OCI-LY3 (cell line): ENCODE results near the gene CPED1.

Experiments used
- H2AFZ ChIP-seq: fragments of 200-600, 300-600 bp; shearing (Covaris generic); 2 replicates; pipeline ENCODE4 v1.6.0; 2014; ENCODE audit warnings: antibody characterized with exemption, low read depth, low read length
- H3K27ac ChIP-seq: fragments of 200-600, 300-600 bp; sonication (generic); 2 replicates; pipeline ENCODE4 v1.5.1; 2014; ENCODE audit warnings: mild to moderate bottlenecking, low read length, moderate library complexity, mixed read lengths
- H3K27me3 ChIP-seq: fragments of 200-600, 300-600 bp; sonication (generic); 2 replicates; pipeline ENCODE4 v1.6.1; 2014; ENCODE audit warnings: low read depth, low read length, mixed read lengths
- H3K36me3 ChIP-seq: fragments of 200-600, 300-600 bp; sonication (generic); replicated peaks from 2 replicates; pipeline ENCODE3; 2014; ENCODE audit warnings: low read depth, low read length, mixed read lengths
- H3K4me1 ChIP-seq: fragments of 300-600, 200-600 bp; sonication (generic); 2 replicates; pipeline ENCODE4 v1.6.1; 2014; ENCODE audit warnings: low read length, mixed read lengths
- H3K4me2 ChIP-seq: fragments of 200-600, 300-600 bp; sonication (generic); 2 replicates; pipeline ENCODE4 v1.6.1; 2014; ENCODE audit warnings: low read length, mixed read lengths
- H3K4me3 ChIP-seq: fragments of 300-600, 200-600 bp; sonication (generic); 2 replicates; pipeline ENCODE4 v1.5.1; 2014; ENCODE audit warnings: antibody characterized with exemption, mild to moderate bottlenecking, low read length, moderate library complexity
- H3K79me2 ChIP-seq: fragments of 300-600, 200-600 bp; shearing (Covaris generic); 2 replicates; pipeline ENCODE4 v1.6.1; 2014; ENCODE audit warnings: mild to moderate bottlenecking, low read length, mixed read lengths
- H3K9ac ChIP-seq: fragments of 300-600, 200-600 bp; shearing (Covaris generic); 2 replicates; pipeline ENCODE4 v1.6.0; 2014; ENCODE audit warnings: mild to moderate bottlenecking, low read length, moderate library complexity
- H3K9me3 ChIP-seq: fragments of 200-600, 300-600 bp; shearing (Covaris generic); 2 replicates; pipeline ENCODE4 v1.6.1; 2014; ENCODE audit warnings: low read length, mixed read lengths; ENCODE audit not compliant: insufficient read depth
- H4K20me1 ChIP-seq: fragments of 200-600, 300-600 bp; sonication (generic); 2 replicates; pipeline ENCODE4 v1.6.1; 2016; ENCODE audit warnings: low read length, mixed read lengths; ENCODE audit not compliant: insufficient read depth
- CTCF ChIP-seq: fragments of 200-600, 300-600 bp; sonication (generic); IDR thresholded peaks from 2 replicates; pipeline ENCODE4 v1.5.1; 2014; ENCODE audit warnings: antibody characterized with exemption, low read length, low read depth
- EZH2phosphoT487 ChIP-seq: fragments of 200-600 bp; shearing (Covaris generic); IDR thresholded peaks from 2 replicates; pipeline ENCODE4 v1.6.1; 2018; ENCODE audit warnings: antibody characterized with exemption, mixed run types, low read depth

CPED1 gene

GRCh38 chr7:121049028-121049791, 60.7 kb downstream of the CPED1 start:
- Histone ChIP-seq H3K9me3 (no peaks in the 10 kb centered on the region), H3K4me3 (no peak overlapping the region), H4K20me1 (no peaks in the 10 kb centered on the region), H3K4me1 (no peaks in the 10 kb centered on the region), H3K27ac (no peak overlapping the region), H3K27me3 (no peaks in the 10 kb centered on the region), H3K79me2 (no peaks in the 10 kb centered on the region), H3K36me3 (no peaks in the 10 kb centered on the region), H3K4me2 (no peak overlapping the region), H2AFZ (no peak overlapping the region), H3K9ac (no peak overlapping the region)
- TF ChIP-seq CTCF, result no peak
- TF ChIP-seq EZH2phosphoT487, result no peak

GRCh38 chr7:121049897-121050296, 61.4 kb downstream of the CPED1 start:
- H3K36me3 ChIP-seq, result no peaks in the 10 kb centered on the region
- H3K9ac ChIP-seq, result no peak overlapping the region
- H4K20me1 ChIP-seq, result no peaks in the 10 kb centered on the region
- H3K27me3 ChIP-seq, result no peaks in the 10 kb centered on the region
- no peak overlapping the region for H3K4me3 ChIP-seq
- H3K27ac ChIP-seq, result no peak overlapping the region
- H3K79me2 ChIP-seq, result no peaks in the 10 kb centered on the region
- 0 out of 2 replicates have a peak, but pooled peaks cover 2% of the 10 kb centered on the region for H3K9me3 ChIP-seq
- H3K4me2 ChIP-seq, result no peak overlapping the region
- no peak overlapping the region for H2AFZ ChIP-seq
- TF ChIP-seq CTCF (no peak), EZH2phosphoT487 (no peak)
- H3K4me1 ChIP-seq, result peaks cover 3% of the 10 kb centered on the region

- H3K4me3 ChIP-seq, result no peak overlapping the region
- peaks cover 7% of the 10 kb centered on the region for H3K4me1 ChIP-seq
- no peak overlapping the region for H3K4me2 ChIP-seq
- no peak for TF ChIP-seq EZH2phosphoT487
- TF ChIP-seq CTCF, result no peak
- 0 out of 2 replicates have a peak, but pooled peaks cover 2% of the 10 kb centered on the region for H3K9me3 ChIP-seq
- no peaks in the 10 kb centered on the region for H3K27me3 ChIP-seq
- H3K79me2 ChIP-seq, result no peaks in the 10 kb centered on the region
- no peaks in the 10 kb centered on the region for H3K36me3 ChIP-seq
- no peak overlapping the region for H3K27ac ChIP-seq
- H4K20me1 ChIP-seq, result no peaks in the 10 kb centered on the region
- no peak overlapping the region for H3K9ac ChIP-seq
- no peak overlapping the region for H2AFZ ChIP-seq
Observed at GRCh38 chr7:121053219-121053618, 64.7 kb downstream of the CPED1 start.

- Histone ChIP-seq H2AFZ (no peak overlapping the region), H3K4me2 (no peak overlapping the region), H3K27ac (no peak overlapping the region), H4K20me1 (no peaks in the 10 kb centered on the region), H3K9ac (no peak overlapping the region), H3K27me3 (no peaks in the 10 kb centered on the region), H3K79me2 (no peaks in the 10 kb centered on the region), H3K4me3 (no peak overlapping the region), H3K36me3 (no peaks in the 10 kb centered on the region), H3K4me1 (peaks cover 7% of the 10 kb centered on the region), H3K9me3 (0 out of 2 replicates have a peak, but pooled peaks cover 2% of the 10 kb centered on the region)
- TF ChIP-seq EZH2phosphoT487, result no peak
- no peak for TF ChIP-seq CTCF
Observed at GRCh38 chr7:121054925-121055324, 66.4 kb downstream of the CPED1 start.
